IPS-15b (cell line): ENCODE data around the gene ATP9A.
"Not testable (repeated sequence)": the region's sequence is repeated elsewhere in the genome, so short reads cannot be mapped to it uniquely, and the experiment has no call there.

Source experiments
- H3K27me3 ChIP-seq: one replicate; pipeline ENCODE4 v1.6.1; 2013; ENCODE audit warnings: low read length; ENCODE audit not compliant: control insufficient read depth, insufficient read depth
- H3K36me3 ChIP-seq: one replicate; pipeline ENCODE4 v1.6.1; 2013; ENCODE audit warnings: low read length; ENCODE audit not compliant: control insufficient read depth, insufficient read depth
- H3K4me1 ChIP-seq: one replicate; pipeline ENCODE4 v1.6.1; 2013; ENCODE audit warnings: mild to moderate bottlenecking, low read length; ENCODE audit not compliant: control insufficient read depth, insufficient read depth
- H3K4me3 ChIP-seq: one replicate; pipeline ENCODE4 v1.5.1; 2013; ENCODE audit warnings: low read depth, low read length
- H3K9ac ChIP-seq: one replicate; pipeline ENCODE4 v1.6.1; 2013; ENCODE audit warnings: low read depth, mild to moderate bottlenecking, low read length
- H3K9me3 ChIP-seq: one replicate; pipeline ENCODE4 v1.6.1; 2013; ENCODE audit warnings: mild to moderate bottlenecking, low read length; ENCODE audit not compliant: control insufficient read depth, insufficient read depth

The ATP9A gene

GRCh38 chr20:51767867-51768758 is at the start of gene ATP9A:
TSS of gene ATP9A (minus strand) at chr20:51768390. CDS start at chr20:51768369, 21 bp downstream.
- Histone ChIP-seq H3K9ac (peak within 1 kb of the TSS; percentile 37), H3K36me3 (no peaks in the 10 kb centered on the region), H3K9me3 (no peaks in the 10 kb centered on the region), H3K4me3 (peak within 1 kb of the TSS; percentile 82), H3K4me1 (no peaks in the 10 kb centered on the region), H3K27me3 (peaks cover 3% of the 10 kb centered on the region)

- H3K9me3 ChIP-seq, H3K9ac ChIP-seq, H3K4me3 ChIP-seq, H3K27me3 ChIP-seq, H3K36me3 ChIP-seq, H3K4me1 ChIP-seq: not testable (repeated sequence)
Observed at GRCh38 chr20:51816856-51817255, 48.7 kb upstream of the ATP9A start.

- Histone ChIP-seq H3K4me3 (no peak overlapping the region), H3K9me3 (no peaks in the 10 kb centered on the region), H3K9ac (no peak overlapping the region), H3K27me3 (no peaks in the 10 kb centered on the region), H3K4me1 (peaks cover 14% of the 10 kb centered on the region), H3K36me3 (no peaks in the 10 kb centered on the region)
Observed at GRCh38 chr20:51815383-51816076, 47.3 kb upstream of the ATP9A start.

GRCh38 chr20:51812861-51813260 is 44.7 kb upstream of the ATP9A start:
- Histone ChIP-seq H3K9ac (no peak overlapping the region), H3K4me3 (no peak overlapping the region), H3K9me3 (no peaks in the 10 kb centered on the region), H3K36me3 (no peaks in the 10 kb centered on the region), H3K27me3 (no peaks in the 10 kb centered on the region), H3K4me1 (peaks cover 18% of the 10 kb centered on the region)

GRCh38 chr20:51811514-51812128 is 43.4 kb upstream of the ATP9A start:
- no peaks in the 10 kb centered on the region for H3K9me3 ChIP-seq
- no peak overlapping the region for H3K9ac ChIP-seq
- peaks cover 18% of the 10 kb centered on the region for H3K4me1 ChIP-seq
- H3K4me3 ChIP-seq, result no peak overlapping the region
- H3K36me3 ChIP-seq, result no peaks in the 10 kb centered on the region
- no peaks in the 10 kb centered on the region for H3K27me3 ChIP-seq

- Histone ChIP-seq H3K9ac (no peak overlapping the region), H3K4me1 (peaks cover 18% of the 10 kb centered on the region), H3K27me3 (no peaks in the 10 kb centered on the region), H3K4me3 (no peak overlapping the region), H3K36me3 (no peaks in the 10 kb centered on the region), H3K9me3 (no peaks in the 10 kb centered on the region)
Observed at GRCh38 chr20:51811042-51811355, 42.8 kb upstream of the ATP9A start.

GRCh38 chr20:51810155-51811041 is 42.2 kb upstream of the ATP9A start:
- H3K36me3 ChIP-seq, result no peaks in the 10 kb centered on the region
- H3K9me3 ChIP-seq, result no peaks in the 10 kb centered on the region
- no peak overlapping the region for H3K9ac ChIP-seq
- peaks cover 18% of the 10 kb centered on the region for H3K4me1 ChIP-seq
- H3K27me3 ChIP-seq, result no peaks in the 10 kb centered on the region
- H3K4me3 ChIP-seq, result no peak overlapping the region

- H3K27me3 ChIP-seq, result no peaks in the 10 kb centered on the region
- no peak overlapping the region for H3K4me3 ChIP-seq
- H3K9ac ChIP-seq, result no peak overlapping the region
- H3K4me1 ChIP-seq, result peaks cover 18% of the 10 kb centered on the region
- no peaks in the 10 kb centered on the region for H3K36me3 ChIP-seq
- no peaks in the 10 kb centered on the region for H3K9me3 ChIP-seq
Observed at GRCh38 chr20:51807720-51808250, 39.6 kb upstream of the ATP9A start.

GRCh38 chr20:51804754-51805153 is 36.6 kb upstream of the ATP9A start:
- Histone ChIP-seq H3K4me3 (no peak overlapping the region), H3K4me1 (no peaks in the 10 kb centered on the region), H3K9ac (no peak overlapping the region)

GRCh38 chr20:51803148-51803854 is 35.1 kb upstream of the ATP9A start:
- H3K9ac ChIP-seq, result no peak overlapping the region
- H3K36me3 ChIP-seq, result no peaks in the 10 kb centered on the region
- peak overlapping the region; percentile 58 for H3K4me3 ChIP-seq
- H3K9me3 ChIP-seq, result no peaks in the 10 kb centered on the region
- H3K4me1 ChIP-seq, result peaks cover 3% of the 10 kb centered on the region
- H3K27me3 ChIP-seq, result no peaks in the 10 kb centered on the region

More at GRCh38 chr20:51804754-51805153, 36.6 kb upstream of the ATP9A start:
- no peaks in the 10 kb centered on the region for H3K36me3 ChIP-seq
- no peaks in the 10 kb centered on the region for H3K9me3 ChIP-seq
- no peaks in the 10 kb centered on the region for H3K27me3 ChIP-seq
